HCT116 (cell line): ENCODE measurements around the gene MRPL45. TPM values are rescaled to one million over a fixed set of nuclear protein-coding genes. Genes with fewer than 3 reads are reported as not detected.
A peak's percentile ranks its signal among the peaks of the same experiment; 100 is the strongest.

Source experiments
- ATAC-seq: fragments of 200-7000 bp; cut with Tn5 transposase; 2 replicates; pipeline ENCODE4 v1.9.1; 2020; ENCODE audit warnings: mild to moderate bottlenecking, moderate library complexity
- BruUV-seq: library from RNA; stranded (reverse); fragments of 400-500 nt; replicated peaks from 2 replicates; lab custom pipeline; 2021; lab: Mats Ljungman, UMichigan
- CTCF ChIA-PET: fragments of 300-600 bp; sonication (Branson Sonifier 250); formaldehyde crosslinking; loops from one replicate; lab custom pipeline; 2021; ENCODE audit warnings: antibody characterized with exemption; lab: Charles Lee
- POLR2A ChIA-PET: fragments of 300-600, 350-600 bp; sonication (Branson Sonifier 250); formaldehyde crosslinking; loops from one replicate; lab custom pipeline; 2021; ENCODE audit warnings: antibody characterized with exemption; lab: Charles Lee
- RAD21 ChIA-PET, 2 experiments: fragments of 300-600 bp; sonication (Branson Sonifier 250); formaldehyde crosslinking; loops; one replicate each; lab custom pipeline; 2023; ENCODE audit warnings: low total read pairs in 2 of 2; ENCODE audit not compliant: uncharacterized antibody in 2 of 2, unreplicated experiment in 2 of 2, low non-redundant PET in 1 of 2; lab: Charles Lee
- DNase-seq: peaks from one replicate; pipeline ENCODE4 v3.0.0-alpha.2; 2010; ENCODE audit warnings: low read depth, low spot score
- H2AFZ ChIP-seq: fragments of 200-600 bp; shearing (Covaris generic), sonication (generic); 2 replicates; pipeline ENCODE4 v1.6.1; 2017; ENCODE audit warnings: low read depth, mixed run types, mixed read lengths, antibody characterized with exemption, low read length; ENCODE audit not compliant: poor library complexity, severe bottlenecking
- H3K27ac ChIP-seq: 2 replicates; pipeline ENCODE4 v1.5.1; 2012; ENCODE audit warnings: low read depth, low read length
- H3K27me3 ChIP-seq: fragments of 200-600 bp; sonication (generic); 2 replicates; pipeline ENCODE4 v1.6.1; 2016; ENCODE audit warnings: mixed run types, low read length, mixed read lengths; ENCODE audit not compliant: insufficient read depth
- H3K36me3 ChIP-seq, 2 experiments: fragments of 200-500 bp in 1 of 2; fragments of 200-600 bp in 1 of 2; sonication (Bioruptor generic) in 1 of 2; sonication (generic) in 1 of 2; 2 replicates each; pipeline versions ENCODE4 v1.5.1 to v1.6.1; 2014 to 2016; ENCODE audit warnings: low read length in 2 of 2, inconsistent platforms in 1 of 2, mixed read lengths in 1 of 2, mixed run types in 1 of 2; ENCODE audit not compliant: insufficient read depth in 2 of 2, control insufficient read depth in 1 of 2
- H3K4me1 ChIP-seq, 2 experiments: fragments of 200-600 bp in 1 of 2; sonication (generic) in 1 of 2; 2 replicates each; pipeline versions ENCODE4 v1.5.1 to v1.6.1; 2012 to 2017; ENCODE audit warnings: low read length in 2 of 2, inconsistent platforms in 1 of 2, mild to moderate bottlenecking in 1 of 2, mixed read lengths in 1 of 2, mixed run types in 1 of 2, moderate library complexity in 1 of 2; ENCODE audit not compliant: insufficient read depth in 2 of 2, control insufficient read depth in 1 of 2
- H3K4me2 ChIP-seq: fragments of 200-600 bp; sonication (generic); 2 replicates; pipeline ENCODE4 v1.6.1; 2017; ENCODE audit warnings: mixed run types, low read length, mixed read lengths
- H3K4me3 ChIP-seq, 2 experiments: fragments of 200-600 bp in 1 of 2; sonication (generic) in 1 of 2; replicated peaks in 1 of 2; 2 replicates each; pipeline ENCODE4 v1.5.1; 2011 to 2016; ENCODE audit warnings: low read length in 2 of 2, control low read depth in 1 of 2, low read depth in 1 of 2, mild to moderate bottlenecking in 1 of 2, mixed read lengths in 1 of 2, mixed run types in 1 of 2
- H3K79me2 ChIP-seq: fragments of 200-600 bp; sonication (generic); 2 replicates; pipeline ENCODE4 v1.6.1; 2017; ENCODE audit warnings: mild to moderate bottlenecking, mixed run types, low read length, moderate library complexity, mixed read lengths; ENCODE audit not compliant: insufficient read depth
- H3K9ac ChIP-seq: fragments of 200-600 bp; sonication (generic); 2 replicates; pipeline ENCODE4 v1.6.1; 2016; ENCODE audit warnings: low read length, mixed read lengths
- H3K9me2 ChIP-seq: fragments of 200-600 bp; sonication (generic), shearing (Covaris generic); 2 replicates; pipeline ENCODE4 v1.6.1; 2017; ENCODE audit warnings: mixed run types, mild to moderate bottlenecking, moderate library complexity; ENCODE audit not compliant: insufficient read depth
- H3K9me3 ChIP-seq, 2 experiments: fragments of 200-500 bp in 1 of 2; fragments of 200-600 bp in 1 of 2; sonication (Bioruptor generic) in 1 of 2; sonication (generic) in 1 of 2; 2 replicates each; pipeline ENCODE4 v1.6.1; 2014 to 2017; ENCODE audit warnings: low read length in 2 of 2, mixed read lengths in 2 of 2, inconsistent platforms in 1 of 2, low read depth in 1 of 2, mild to moderate bottlenecking in 1 of 2, mixed run types in 1 of 2, moderate library complexity in 1 of 2; ENCODE audit not compliant: control insufficient read depth in 1 of 2, insufficient read depth in 1 of 2
- H4K20me1 ChIP-seq: fragments of 200-600 bp; sonication (generic), shearing (Covaris generic); 2 replicates; pipeline ENCODE4 v1.6.1; 2017; ENCODE audit warnings: mixed run types, mild to moderate bottlenecking, moderate library complexity; ENCODE audit not compliant: insufficient read depth
- EZH2phosphoT487 ChIP-seq: fragments of 200-600 bp; IDR thresholded peaks from 2 replicates; pipeline ENCODE4 v1.6.1; 2018; ENCODE audit warnings: antibody characterized with exemption, borderline replicate concordance
- FOSL1 ChIP-seq: IDR thresholded peaks from 2 replicates; pipeline ENCODE4 v1.6.1; 2012; ENCODE audit warnings: low read depth
- RAD21 ChIP-seq: IDR thresholded peaks from 2 replicates; pipeline ENCODE4 v1.6.1; 2012; ENCODE audit warnings: low read depth, mild to moderate bottlenecking
- SIN3A ChIP-seq: IDR thresholded peaks from 2 replicates; pipeline ENCODE4 v1.6.1; 2012; ENCODE audit warnings: low read depth
- SRF ChIP-seq: IDR thresholded peaks from 2 replicates; pipeline ENCODE4 v1.6.1; 2012; ENCODE audit warnings: low read depth
- ZNF274 ChIP-seq: fragments of 200-500 bp; sonication (Bioruptor generic); IDR thresholded peaks from 2 replicates; pipeline ENCODE4 v1.6.1; 2014; ENCODE audit warnings: mild to moderate bottlenecking, low read depth, low read length, inconsistent platforms
- intact Hi-C: fragments of 100-400 bp; cut with micrococcal nuclease; formaldehyde crosslinking; loops from 2 replicates; pipeline ENCODE4 v1.10.0; 2022
- total RNA-seq: library from RNA; stranded (reverse); gene quantifications from one replicate; pipeline ENCODE4 v1.2.1, GENCODE V29; 2021; ENCODE audit not compliant: unreplicated experiment
- TF ChIP-seq, protein P1 (sequence below): IDR thresholded peaks from 2 replicates; pipeline ENCODE4 v1.6.1; 2011; ENCODE audit warnings: mild to moderate bottlenecking, low read length, moderate library complexity; ENCODE audit not compliant: insufficient replicate concordance; ENCODE audit errors: extremely low read depth
- TF ChIP-seq, protein P2 (sequence below), 3 experiments: fragments of 200-600 bp in 1 of 3; sonication (generic) in 1 of 3; IDR thresholded peaks in 2 of 3; conservative IDR thresholded peaks in 1 of 3; 2 replicates each; pipeline ENCODE4 v1.5.1; 2012 to 2017; ENCODE audit warnings: low read depth in 2 of 3, low read length in 2 of 3, antibody characterized with exemption in 1 of 3, borderline replicate concordance in 1 of 3, control low read depth in 1 of 3, mild to moderate bottlenecking in 1 of 3, mixed read lengths in 1 of 3, mixed run types in 1 of 3, moderate library complexity in 1 of 3; ENCODE audit not compliant: insufficient read depth in 1 of 3

Gene MRPL45
- total RNA-seq, 1 experiment from 2014 or later = 76.1 TPM

DNA sequence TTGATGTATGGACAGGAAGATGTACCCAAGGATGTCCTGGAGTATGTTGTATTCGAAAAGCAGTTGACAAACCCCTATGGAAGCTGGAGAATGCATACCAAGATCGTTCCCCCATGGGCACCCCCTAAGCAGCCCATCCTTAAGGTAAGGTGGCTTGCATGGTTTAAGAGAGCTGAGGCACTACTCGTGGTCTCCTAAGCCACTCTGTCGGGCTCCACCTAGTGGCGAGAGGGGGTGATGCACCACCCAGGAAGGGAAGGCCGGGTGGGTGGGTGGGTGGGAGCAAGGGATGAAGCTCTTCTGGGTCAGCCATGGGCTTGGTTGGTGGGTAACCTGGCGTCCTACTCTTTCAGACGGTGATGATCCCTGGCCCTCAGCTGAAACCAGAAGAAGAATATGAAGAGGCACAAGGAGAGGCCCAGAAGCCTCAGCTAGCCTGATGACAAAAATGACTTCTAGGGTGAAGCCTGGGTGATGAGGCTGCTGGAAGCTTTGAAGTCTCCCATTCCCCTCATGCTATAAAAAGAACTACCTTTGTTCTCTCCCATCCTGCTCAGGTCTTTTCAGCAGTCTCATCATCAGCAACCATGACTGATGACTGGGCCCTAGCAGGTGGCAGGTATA is 25.3 kb downstream of the MRPL45 start:
- no TSS peak for BruUV-seq
- ChIA-PET RAD21 (interaction anchor here in 1 of 2 experiments (1.1 kb wide), 1 partner anchor 11 kb away, joined by 3 read pairs; no protein-coding TSS in a partner anchor), POLR2A (no interaction called here)

DNA sequence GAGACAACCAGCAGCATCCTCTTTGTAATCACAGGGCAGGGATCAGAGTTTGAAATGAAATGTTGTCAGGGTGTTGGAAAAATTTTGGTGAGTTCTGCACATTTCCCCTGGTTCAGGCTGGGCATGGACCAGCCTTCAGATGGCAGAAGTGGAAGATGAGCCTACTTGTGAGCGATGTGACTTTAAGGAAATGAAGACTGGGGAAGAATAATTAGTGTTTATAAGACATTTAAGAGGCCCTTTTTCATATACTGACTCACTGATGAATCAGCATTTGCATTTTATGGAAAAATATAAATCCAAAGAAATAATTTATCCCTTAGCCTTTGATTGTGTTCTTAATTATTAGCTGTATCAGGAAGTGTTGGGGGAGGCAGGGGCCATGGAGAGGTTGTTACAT is 25.9 kb downstream of the MRPL45 start:
- Histone ChIP-seq H3K4me3 (no peak overlapping the region), H2AFZ (no peak overlapping the region), H3K79me2 (no peaks in the 10 kb centered on the region), H3K36me3 (peaks cover 10% of the 10 kb centered on the region in 2 experiments), H3K27ac (no peak overlapping the region), H3K9me2 (no peaks in the 10 kb centered on the region), H3K9ac (no peak overlapping the region), H4K20me1 (no peaks in the 10 kb centered on the region), H3K9me3 (no peaks in the 10 kb centered on the region), H3K27me3 (no peaks in the 10 kb centered on the region), H3K4me1 (0 out of 4 replicates have a peak, but pooled peaks cover 0 to 2% of the 10 kb centered on the region in 2 experiments), H3K4me2 (no peak overlapping the region)
- ChIA-PET CTCF (interaction anchor here (0.6 to 1.6 kb wide), 11 partner anchors 8 to 92 kb away, joined by 3 to 8 read pairs (median 4); partner anchors contain the start of genes MRPL45 and SOCS7), POLR2A (no interaction called here), RAD21 (interaction anchor here in 1 of 2 experiments (1.1 kb wide), 1 partner anchor 11 kb away, joined by 3 read pairs; no protein-coding TSS in a partner anchor)
- intact Hi-C loops = no loop called here
- no peak for ATAC-seq
- no TSS peak for BruUV-seq
- no peak for DNase-seq
- TF ChIP-seq SIN3A (no peak), EZH2phosphoT487 (no peak), ZNF274 (no peak), FOSL1 (no peak), SRF (no peak)
- TF ChIP-seq, protein P1, sequence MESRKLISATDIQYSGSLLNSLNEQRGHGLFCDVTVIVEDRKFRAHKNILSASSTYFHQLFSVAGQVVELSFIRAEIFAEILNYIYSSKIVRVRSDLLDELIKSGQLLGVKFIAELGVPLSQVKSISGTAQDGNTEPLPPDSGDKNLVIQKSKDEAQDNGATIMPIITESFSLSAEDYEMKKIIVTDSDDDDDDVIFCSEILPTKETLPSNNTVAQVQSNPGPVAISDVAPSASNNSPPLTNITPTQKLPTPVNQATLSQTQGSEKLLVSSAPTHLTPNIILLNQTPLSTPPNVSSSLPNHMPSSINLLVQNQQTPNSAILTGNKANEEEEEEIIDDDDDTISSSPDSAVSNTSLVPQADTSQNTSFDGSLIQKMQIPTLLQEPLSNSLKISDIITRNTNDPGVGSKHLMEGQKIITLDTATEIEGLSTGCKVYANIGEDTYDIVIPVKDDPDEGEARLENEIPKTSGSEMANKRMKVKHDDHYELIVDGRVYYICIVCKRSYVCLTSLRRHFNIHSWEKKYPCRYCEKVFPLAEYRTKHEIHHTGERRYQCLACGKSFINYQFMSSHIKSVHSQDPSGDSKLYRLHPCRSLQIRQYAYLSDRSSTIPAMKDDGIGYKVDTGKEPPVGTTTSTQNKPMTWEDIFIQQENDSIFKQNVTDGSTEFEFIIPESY = no peak
- TF ChIP-seq, protein P2, sequence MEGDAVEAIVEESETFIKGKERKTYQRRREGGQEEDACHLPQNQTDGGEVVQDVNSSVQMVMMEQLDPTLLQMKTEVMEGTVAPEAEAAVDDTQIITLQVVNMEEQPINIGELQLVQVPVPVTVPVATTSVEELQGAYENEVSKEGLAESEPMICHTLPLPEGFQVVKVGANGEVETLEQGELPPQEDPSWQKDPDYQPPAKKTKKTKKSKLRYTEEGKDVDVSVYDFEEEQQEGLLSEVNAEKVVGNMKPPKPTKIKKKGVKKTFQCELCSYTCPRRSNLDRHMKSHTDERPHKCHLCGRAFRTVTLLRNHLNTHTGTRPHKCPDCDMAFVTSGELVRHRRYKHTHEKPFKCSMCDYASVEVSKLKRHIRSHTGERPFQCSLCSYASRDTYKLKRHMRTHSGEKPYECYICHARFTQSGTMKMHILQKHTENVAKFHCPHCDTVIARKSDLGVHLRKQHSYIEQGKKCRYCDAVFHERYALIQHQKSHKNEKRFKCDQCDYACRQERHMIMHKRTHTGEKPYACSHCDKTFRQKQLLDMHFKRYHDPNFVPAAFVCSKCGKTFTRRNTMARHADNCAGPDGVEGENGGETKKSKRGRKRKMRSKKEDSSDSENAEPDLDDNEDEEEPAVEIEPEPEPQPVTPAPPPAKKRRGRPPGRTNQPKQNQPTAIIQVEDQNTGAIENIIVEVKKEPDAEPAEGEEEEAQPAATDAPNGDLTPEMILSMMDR (IDR thresholded peaks at IDR 0.05 in 2 of 3, conservative IDR thresholded peaks at IDR 0.05 in 1 of 3; ENCODE audit: borderline replicate concordance in 1 of 3, insufficient read depth in 1 of 3, low read depth in 2 of 3, low read length in 2 of 3) = no peak

More for the DNA sequence above, 25.3 kb downstream of the MRPL45 start:
- Histone ChIP-seq H3K27me3 (no peaks in the 10 kb centered on the region), H3K4me2 (no peak overlapping the region), H2AFZ (no peak overlapping the region), H3K4me1 (0 out of 4 replicates have a peak, but pooled peaks cover 0 to 2% of the 10 kb centered on the region in 2 experiments), H3K27ac (no peak overlapping the region), H3K9ac (no peak overlapping the region), H4K20me1 (no peaks in the 10 kb centered on the region), H3K4me3 (no peak overlapping the region), H3K9me3 (no peaks in the 10 kb centered on the region), H3K79me2 (no peaks in the 10 kb centered on the region), H3K9me2 (no peaks in the 10 kb centered on the region), H3K36me3 (peaks cover 10 to 11% of the 10 kb centered on the region in 2 experiments)
- DNase-seq (peak; percentile 28), ATAC-seq (peak; percentile 91)
- TF ChIP-seq RAD21 (peak; percentile 23; the same call in 1 of the 2 replicates), EZH2phosphoT487 (no peak)
- TF ChIP-seq, protein P2 (IDR thresholded peaks at IDR 0.05 in 2 of 3, conservative IDR thresholded peaks at IDR 0.05 in 1 of 3; ENCODE audit: borderline replicate concordance in 1 of 3, insufficient read depth in 1 of 3, low read depth in 2 of 3, low read length in 2 of 3) = peak in 2 of 3 experiments; percentile 47 to 77; a peak in 4 of 6 replicates
- CTCF ChIA-PET = interaction anchor here (0.6 to 1.6 kb wide), 12 partner anchors 9 to 232 kb away, joined by 3 to 8 read pairs (median 4); partner anchors contain the start of genes MRPL45 and SOCS7
- intact Hi-C loops = no loop called here
